Endothelial cell of umbilical vein (primary cell): ENCODE data around the gene HDAC9. TPM values are rescaled to one million over a fixed set of nuclear protein-coding genes. Genes with fewer than 3 reads are reported as not detected.

Experiments used
- BruUV-seq: library from RNA; stranded (reverse); fragments of 400-500 nt; replicated peaks from 2 replicates; lab custom pipeline; 2021; lab: Mats Ljungman, UMichigan
- CTCF ChIA-PET: fragments of 300-600, 350-600 bp; sonication (Branson Sonifier 250); formaldehyde crosslinking; loops from one replicate; lab custom pipeline; 2021; ENCODE audit warnings: antibody characterized with exemption, inconsistent platforms; lab: Charles Lee
- POLR2A ChIA-PET: fragments of 300-600, 350-600 bp; sonication (Branson Sonifier 250); formaldehyde crosslinking; loops from one replicate; lab custom pipeline; 2021; ENCODE audit warnings: antibody characterized with exemption, inconsistent platforms; lab: Charles Lee
- DNase-seq: peaks from one replicate; pipeline ENCODE4 v3.0.0-alpha.2; 2011; ENCODE audit warnings: low read depth, low spot score
- FAIRE-seq: peaks from 2 replicates; lab custom pipeline; 2011; peaks lifted over from hg19 to GRCh38; lab: Jason Lieb, UNC
- H2AFZ ChIP-seq: 2 replicates; pipeline ENCODE4 v1.6.0; 2012; ENCODE audit warnings: low read depth, low read length, control low read depth, inconsistent platforms
- H3K27ac ChIP-seq: 2 replicates; pipeline ENCODE4 v1.5.1; 2011; ENCODE audit warnings: low read depth, mild to moderate bottlenecking, control low read depth, low read length, moderate library complexity; ENCODE audit not compliant: insufficient read depth
- H3K27me3 ChIP-seq, 2 experiments: 2 replicates each; pipeline versions ENCODE4 v1.6.0 to v1.6.1; 2011; ENCODE audit warnings: low read length in 2 of 2, mixed read lengths in 1 of 2; ENCODE audit not compliant: control insufficient read depth in 2 of 2, insufficient read depth in 2 of 2
- H3K36me3 ChIP-seq, 2 experiments: 2 replicates in 1 of 2; 3 replicates in 1 of 2; pipeline ENCODE4 v1.5.1; 2011; ENCODE audit warnings: low read length in 2 of 2, mild to moderate bottlenecking in 1 of 2, moderate library complexity in 1 of 2; ENCODE audit not compliant: control insufficient read depth in 2 of 2, insufficient read depth in 2 of 2; ENCODE audit errors: extremely low read depth in 1 of 2
- H3K4me1 ChIP-seq: 3 replicates; pipeline ENCODE4 v1.5.1; 2011; ENCODE audit warnings: mild to moderate bottlenecking, low read length; ENCODE audit not compliant: control insufficient read depth, insufficient read depth; ENCODE audit errors: extremely low read depth
- H3K4me2 ChIP-seq: 2 replicates; pipeline ENCODE4 v1.6.1; 2011; ENCODE audit warnings: low read length, control low read depth, mixed read lengths; ENCODE audit not compliant: insufficient read depth
- H3K4me3 ChIP-seq, 3 experiments: fragments of 200-600 bp in 1 of 3; sonication (generic), shearing (Covaris generic) in 1 of 3; replicated peaks in 1 of 3; 2 replicates each; pipeline ENCODE4 v1.5.1; 2011 to 2016; ENCODE audit warnings: control low read depth in 3 of 3, low read length in 3 of 3, mild to moderate bottlenecking in 2 of 3, inconsistent platforms in 1 of 3, low read depth in 1 of 3, moderate library complexity in 1 of 3; ENCODE audit not compliant: insufficient read depth in 1 of 3
- H3K79me2 ChIP-seq: 2 replicates; pipeline ENCODE4 v1.6.0; 2012; ENCODE audit warnings: low read length, inconsistent platforms; ENCODE audit not compliant: control insufficient read depth, insufficient read depth
- H3K9ac ChIP-seq: replicated peaks from 2 replicates; pipeline ENCODE3; 2011; ENCODE audit warnings: low read length, control low read depth; ENCODE audit not compliant: insufficient read depth; ENCODE audit errors: extremely low read depth
- H3K9me1 ChIP-seq: replicated peaks from 3 replicates; pipeline ENCODE4 v1.6.0; 2011; ENCODE audit warnings: mild to moderate bottlenecking, low read length; ENCODE audit not compliant: control insufficient read depth, insufficient read depth; ENCODE audit errors: extremely low read depth
- H3K9me3 ChIP-seq: replicated peaks from 2 replicates; pipeline ENCODE4 v1.5.1; 2012; ENCODE audit warnings: low read length, inconsistent platforms; ENCODE audit not compliant: control insufficient read depth, insufficient read depth
- H4K20me1 ChIP-seq: replicated peaks from 2 replicates; pipeline ENCODE3; 2011; ENCODE audit warnings: mild to moderate bottlenecking, low read length; ENCODE audit not compliant: control insufficient read depth, insufficient read depth; ENCODE audit errors: extremely low read depth
- JUN ChIP-seq: IDR thresholded peaks from 2 replicates; pipeline ENCODE4 v1.6.1; 2011; ENCODE audit warnings: borderline replicate concordance, low read depth; ENCODE audit not compliant: insufficient read length, insufficient read depth
- MYC ChIP-seq: IDR thresholded peaks from one replicate; pipeline ENCODE4 v1.6.1; 2011; ENCODE audit warnings: mild to moderate bottlenecking, low read depth, low read length
- POLR2A ChIP-seq: IDR thresholded peaks from 2 replicates; pipeline ENCODE4 v1.6.1; 2012; ENCODE audit warnings: low read depth, mild to moderate bottlenecking, control low read depth, low read length
- POLR2AphosphoS5 ChIP-seq: IDR thresholded peaks from 2 replicates; pipeline ENCODE4 v1.6.1; 2012; ENCODE audit warnings: low read depth, mild to moderate bottlenecking, control low read depth, low read length, moderate library complexity; ENCODE audit not compliant: insufficient read depth
- dilution Hi-C: fragments of 300-500 bp; cut with MboI; formaldehyde crosslinking; loops from one replicate; pipeline ENCODE4 v1.15.0; 2019; ENCODE audit warnings: low sequenced_read_pairs; ENCODE audit not compliant: extremely low pct_ligation_motif_present
- intact Hi-C: fragments of 100-400 bp; cut with micrococcal nuclease; formaldehyde crosslinking; loops from one replicate; pipeline ENCODE4 v1.10.0; 2022
- polyA plus RNA-seq, 4 experiments: library from polyadenylated mRNA; depleted of rRNA in 3 of 4; stranded (reverse) in 3 of 4; unstranded in 1 of 4; fragments of >200 nt; gene quantifications; 2 replicates each; pipeline versions ENCODE4 v1.2.1 to v1.2.3, GENCODE V29; 2011 to 2012; ENCODE audit warnings: missing spikeins in 1 of 4
- total RNA-seq: library from RNA; stranded (reverse); gene quantifications from 2 replicates; pipeline ENCODE4 v1.2.3, GENCODE V29; 2021
- TF ChIP-seq, protein P1 (sequence below), 2 donors: IDR thresholded peaks; 1 replicate in 1 of 2; 2 replicates in 1 of 2; pipeline ENCODE4 v1.5.1; 2011; ENCODE audit warnings: low read length in 2 of 2, mild to moderate bottlenecking in 2 of 2, moderate library complexity in 2 of 2, control low read depth in 1 of 2, inconsistent platforms in 1 of 2, low read depth in 1 of 2; ENCODE audit not compliant: insufficient read depth in 1 of 2; ENCODE audit errors: extremely low read depth in 1 of 2
- TF ChIP-seq, protein P2 (sequence below): IDR thresholded peaks from 2 replicates; pipeline ENCODE4 v1.6.1; 2011; ENCODE audit not compliant: insufficient read depth, insufficient read length

The HDAC9 gene
- total and polyA plus RNA-seq, 2 donors (not counting 3 experiments of a cell fraction or from before 2014, with no cell fraction given) = 1.8 to 11.6 TPM

DNA sequence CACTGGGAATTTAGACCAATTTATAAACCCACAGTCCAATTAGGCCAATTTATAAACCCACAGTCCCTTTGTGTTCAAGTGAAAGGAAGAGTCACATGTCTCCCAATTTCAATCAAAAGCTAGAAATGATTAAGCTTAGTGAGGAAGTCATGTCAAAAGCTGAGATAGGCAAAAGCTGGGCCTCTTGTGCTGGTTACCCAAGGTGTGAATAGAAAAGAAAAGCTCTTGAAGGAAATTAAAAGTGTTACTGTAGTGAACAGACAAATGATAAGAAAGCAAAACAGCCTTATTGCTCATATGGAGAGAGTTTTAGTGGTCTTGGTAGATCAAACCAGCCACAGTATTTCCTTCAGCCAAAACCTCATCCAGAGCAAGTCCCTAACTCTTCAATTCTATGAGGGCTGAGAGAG is 245.0 kb downstream of the HDAC9 start:
- FAIRE-seq (no peak), DNase-seq (no peak)
- no peaks in the 10 kb centered on the region for H4K20me1 ChIP-seq
- H3K27ac ChIP-seq = no peak overlapping the region
- no peaks in the 10 kb centered on the region for H3K27me3 ChIP-seq
- H3K9ac ChIP-seq = no peak overlapping the region
- no peak overlapping the region for H3K4me3 ChIP-seq
- H3K4me2 ChIP-seq = no peak overlapping the region
- H3K36me3 ChIP-seq = no peaks in the 10 kb centered on the region
- no TSS peak for BruUV-seq
- intact Hi-C loops (no loop called here), dilution Hi-C loops (no loop called here)
- ChIA-PET POLR2A (no interaction called here), CTCF (interaction anchor here (1.1 kb wide), 1 partner anchor 13 kb away, joined by 3 read pairs; no protein-coding TSS in a partner anchor)
- no peak for TF ChIP-seq MYC
- TF ChIP-seq POLR2AphosphoS5 = no peak
- TF ChIP-seq, protein P1, sequence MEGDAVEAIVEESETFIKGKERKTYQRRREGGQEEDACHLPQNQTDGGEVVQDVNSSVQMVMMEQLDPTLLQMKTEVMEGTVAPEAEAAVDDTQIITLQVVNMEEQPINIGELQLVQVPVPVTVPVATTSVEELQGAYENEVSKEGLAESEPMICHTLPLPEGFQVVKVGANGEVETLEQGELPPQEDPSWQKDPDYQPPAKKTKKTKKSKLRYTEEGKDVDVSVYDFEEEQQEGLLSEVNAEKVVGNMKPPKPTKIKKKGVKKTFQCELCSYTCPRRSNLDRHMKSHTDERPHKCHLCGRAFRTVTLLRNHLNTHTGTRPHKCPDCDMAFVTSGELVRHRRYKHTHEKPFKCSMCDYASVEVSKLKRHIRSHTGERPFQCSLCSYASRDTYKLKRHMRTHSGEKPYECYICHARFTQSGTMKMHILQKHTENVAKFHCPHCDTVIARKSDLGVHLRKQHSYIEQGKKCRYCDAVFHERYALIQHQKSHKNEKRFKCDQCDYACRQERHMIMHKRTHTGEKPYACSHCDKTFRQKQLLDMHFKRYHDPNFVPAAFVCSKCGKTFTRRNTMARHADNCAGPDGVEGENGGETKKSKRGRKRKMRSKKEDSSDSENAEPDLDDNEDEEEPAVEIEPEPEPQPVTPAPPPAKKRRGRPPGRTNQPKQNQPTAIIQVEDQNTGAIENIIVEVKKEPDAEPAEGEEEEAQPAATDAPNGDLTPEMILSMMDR (IDR thresholded peaks at IDR 0.05; ENCODE audit: extremely low read depth in 1 of 2, insufficient read depth in 1 of 2, low read depth in 1 of 2, low read length in 2 of 2) = no peak
- no peak for TF ChIP-seq POLR2A
- TF ChIP-seq, protein P2, sequence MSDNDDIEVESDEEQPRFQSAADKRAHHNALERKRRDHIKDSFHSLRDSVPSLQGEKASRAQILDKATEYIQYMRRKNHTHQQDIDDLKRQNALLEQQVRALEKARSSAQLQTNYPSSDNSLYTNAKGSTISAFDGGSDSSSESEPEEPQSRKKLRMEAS = no peak
- no peak for TF ChIP-seq JUN
- no peaks in the 10 kb centered on the region for H3K9me1 ChIP-seq
- no peaks in the 10 kb centered on the region for H3K4me1 ChIP-seq
- no peaks in the 10 kb centered on the region for H3K79me2 ChIP-seq
- H2AFZ ChIP-seq = no peak overlapping the region
- no peaks in the 10 kb centered on the region for H3K9me3 ChIP-seq
